ENCODE results near the gene KCNT1.
"Not testable (repeated sequence)": the region's sequence is repeated elsewhere in the genome, so short reads cannot be mapped to it uniquely, and the experiment has no call there.

KCNT1 gene

DNA sequence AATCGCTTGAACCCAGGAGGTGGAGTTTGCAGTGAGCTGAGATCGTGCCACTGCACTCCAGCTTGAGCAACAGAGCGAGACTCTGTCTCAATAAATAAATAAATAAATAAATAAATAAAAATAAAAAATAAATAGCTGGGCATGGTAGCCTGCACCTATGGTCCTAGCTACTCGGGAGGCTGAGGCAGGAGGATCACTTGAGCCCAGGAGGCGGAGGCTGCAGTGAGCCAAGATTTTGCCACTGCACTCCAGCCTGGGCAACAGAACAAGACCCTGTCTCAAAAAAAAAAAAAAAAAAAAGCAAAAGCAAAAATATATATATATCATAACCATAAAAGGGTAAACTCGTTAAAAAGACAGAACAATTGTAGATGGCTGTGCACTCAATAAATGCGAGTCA lies 29.2 kb upstream of the KCNT1 start:
- not testable (repeated sequence) for DNase-seq (ENCODE audit: low read depth in 3 of 3)

DNA sequence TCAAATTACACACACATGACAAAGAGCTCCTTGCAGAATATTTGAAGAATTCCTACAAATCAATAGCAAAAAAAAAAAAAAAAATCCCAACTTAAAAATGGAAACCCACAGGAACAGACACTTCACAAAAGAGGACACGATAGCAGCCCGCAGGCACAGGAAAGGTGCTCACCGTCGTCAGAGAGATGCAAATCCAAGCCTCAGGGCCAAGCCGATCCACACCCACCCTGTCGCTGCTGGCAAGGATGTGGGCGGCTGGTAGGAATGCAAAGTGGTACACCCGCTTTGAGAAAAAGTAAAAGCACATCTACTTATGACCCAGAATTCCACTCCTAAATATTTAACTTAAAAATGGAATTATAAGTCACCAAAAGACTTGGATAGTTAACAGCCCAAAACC lies 28.0 kb upstream of the KCNT1 start:
- no peak for DNase-seq (ENCODE audit: low read depth in 3 of 3)

DNA sequence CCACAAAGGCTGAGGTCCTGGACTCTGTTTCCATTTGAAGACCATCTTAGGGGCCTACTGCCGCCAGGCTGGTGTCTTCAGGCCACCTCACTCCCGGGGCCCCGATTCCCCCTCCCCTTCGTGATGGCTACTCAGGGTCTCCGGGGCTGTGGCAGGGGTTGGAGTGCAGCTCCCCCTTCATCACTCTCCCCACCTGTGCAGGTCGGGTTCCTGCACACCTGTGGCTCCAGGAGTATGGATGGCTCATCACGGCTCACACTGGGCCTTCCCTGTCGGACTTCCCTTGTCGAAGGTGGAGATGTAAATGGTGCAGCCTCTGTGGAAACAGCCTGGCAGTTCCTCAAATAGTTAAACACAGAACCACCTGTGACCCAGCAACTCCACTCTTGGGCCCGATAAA lies 27.0 kb upstream of the KCNT1 start:
- no peak for DNase-seq (ENCODE audit: low read depth in 3 of 3)

DNA sequence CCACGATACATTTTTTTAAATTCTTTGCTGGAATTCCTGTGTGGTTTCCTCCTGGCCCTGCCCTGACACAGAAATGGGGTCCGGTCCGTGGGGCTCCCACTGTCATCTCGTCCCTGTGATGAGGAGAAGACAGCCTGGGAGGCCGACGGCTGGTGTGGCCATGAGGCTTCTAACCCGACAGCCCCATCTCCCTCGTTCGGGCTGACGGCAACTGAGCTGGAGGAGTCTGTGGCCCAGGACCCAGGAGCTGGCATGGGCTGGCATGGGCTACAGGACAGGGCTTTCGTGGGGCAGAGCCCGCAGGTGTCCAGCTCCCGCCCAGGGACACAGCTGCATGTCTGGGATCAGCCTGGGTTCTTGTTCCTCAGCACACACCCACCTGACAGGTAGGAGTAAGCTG lies 25.1 kb upstream of the KCNT1 start:
- DNase-seq (ENCODE audit: low read depth in 3 of 3), result no peak

DNA sequence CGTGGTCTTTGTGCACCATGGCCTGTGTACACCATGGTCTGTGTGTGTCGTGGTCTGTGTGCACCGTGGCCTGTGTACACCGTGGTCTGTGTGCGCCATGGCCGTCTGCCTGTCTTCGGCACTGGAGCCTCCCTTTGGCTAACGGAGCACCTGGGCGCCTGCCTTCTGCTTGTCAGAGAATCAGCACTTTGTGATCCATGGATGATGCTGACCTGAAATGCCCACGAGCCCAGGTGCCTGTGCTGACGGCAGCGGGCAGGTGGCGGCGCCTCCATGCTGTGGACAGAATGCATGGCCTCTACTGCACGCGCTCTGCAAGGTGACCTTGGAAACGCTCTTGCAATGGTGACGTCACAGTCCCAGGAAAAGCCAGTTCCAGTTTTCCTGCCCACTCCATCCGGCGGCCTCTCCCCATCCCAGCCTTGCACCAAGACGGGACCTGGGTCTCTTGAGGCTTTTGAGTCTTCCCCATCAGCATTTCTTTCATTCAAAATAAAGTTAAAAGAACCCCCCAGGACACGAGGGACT lies 24.3 kb upstream of the KCNT1 start:
- DNase-seq (ENCODE audit: low read depth in 3 of 3), result no peak

DNA sequence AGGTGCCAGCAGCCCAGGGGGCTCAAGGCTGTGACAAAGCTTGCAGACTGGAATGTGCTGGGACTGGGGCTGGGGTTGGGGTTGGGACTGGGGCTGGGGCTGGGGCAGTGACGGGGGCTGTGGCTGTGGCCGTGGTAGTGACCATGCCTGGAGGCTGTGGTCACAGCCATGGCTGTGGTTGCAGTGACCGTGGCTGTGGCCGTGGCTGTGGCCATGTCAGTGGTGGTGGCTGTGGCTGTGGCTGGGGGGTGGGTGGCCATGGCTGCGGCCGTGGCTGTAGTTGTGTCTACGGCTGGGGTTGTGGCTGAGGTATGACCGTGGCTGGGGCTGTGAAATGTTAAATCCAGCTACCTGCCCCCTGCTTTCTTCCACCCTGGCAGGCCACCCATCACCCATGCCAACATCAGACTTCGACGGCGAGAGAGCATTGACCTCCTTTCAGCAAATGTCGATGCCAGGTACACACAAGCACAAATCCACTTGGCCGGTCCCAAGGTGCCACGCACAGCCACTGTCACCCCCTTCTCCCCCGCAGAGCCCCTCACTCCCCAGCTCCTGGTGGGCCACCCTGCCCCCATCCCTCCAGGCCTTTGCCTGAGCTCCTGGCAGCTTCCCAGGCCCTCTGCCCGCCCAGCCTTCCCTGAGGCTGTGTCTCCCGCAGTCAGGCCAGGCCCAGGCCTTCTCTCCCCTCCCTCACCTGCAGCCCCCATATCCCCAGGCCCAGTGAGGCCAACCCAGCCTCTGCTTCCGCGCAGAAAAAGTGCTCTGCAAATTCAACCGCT lies 23.6 kb upstream of the KCNT1 start:
- no peak for DNase-seq (ENCODE audit: low read depth in 3 of 3)

DNA sequence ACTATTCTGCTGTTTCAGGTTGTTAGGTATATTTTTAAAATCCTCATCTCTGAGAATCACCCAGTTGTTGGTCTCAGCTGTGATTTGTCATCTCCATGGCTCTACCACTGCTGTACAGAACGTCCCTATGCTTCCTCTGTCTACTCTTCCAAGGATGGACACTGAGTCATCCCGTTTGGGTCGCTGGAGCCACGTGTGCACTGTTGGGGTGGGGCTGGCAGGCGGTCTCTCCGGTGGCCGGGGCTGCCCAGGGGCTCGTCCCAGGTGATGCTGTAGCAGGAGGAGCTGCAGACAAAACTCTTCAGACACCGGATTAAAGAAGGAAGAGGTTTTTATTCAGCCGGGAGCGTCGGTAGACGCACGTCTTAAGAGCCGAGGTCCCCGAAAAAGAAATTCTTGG lies 21.9 kb upstream of the KCNT1 start:
- no peak for DNase-seq (ENCODE audit: low read depth in 3 of 3)

DNA sequence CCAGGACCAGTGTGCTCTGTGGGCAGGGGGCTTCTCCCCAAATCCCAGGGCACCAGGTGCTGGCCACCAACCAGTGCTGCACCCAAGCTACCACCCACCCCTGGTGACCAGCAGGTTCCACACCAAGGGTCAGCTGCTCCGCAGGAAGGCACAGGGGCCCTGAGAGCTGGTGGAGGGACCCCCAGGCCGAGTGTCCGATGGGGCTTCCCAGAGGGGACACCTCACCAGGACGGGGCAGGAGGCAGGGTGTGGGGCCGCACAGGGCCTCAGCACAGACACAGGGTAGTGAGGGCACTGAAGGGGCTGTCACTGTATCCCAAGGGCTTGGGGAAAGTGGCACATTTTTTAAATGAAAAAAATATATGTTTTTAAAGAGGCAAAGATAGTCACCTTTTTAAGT lies 20.8 kb upstream of the KCNT1 start:
- DNase-seq (ENCODE audit: low read depth in 3 of 3), result no peak

DNA sequence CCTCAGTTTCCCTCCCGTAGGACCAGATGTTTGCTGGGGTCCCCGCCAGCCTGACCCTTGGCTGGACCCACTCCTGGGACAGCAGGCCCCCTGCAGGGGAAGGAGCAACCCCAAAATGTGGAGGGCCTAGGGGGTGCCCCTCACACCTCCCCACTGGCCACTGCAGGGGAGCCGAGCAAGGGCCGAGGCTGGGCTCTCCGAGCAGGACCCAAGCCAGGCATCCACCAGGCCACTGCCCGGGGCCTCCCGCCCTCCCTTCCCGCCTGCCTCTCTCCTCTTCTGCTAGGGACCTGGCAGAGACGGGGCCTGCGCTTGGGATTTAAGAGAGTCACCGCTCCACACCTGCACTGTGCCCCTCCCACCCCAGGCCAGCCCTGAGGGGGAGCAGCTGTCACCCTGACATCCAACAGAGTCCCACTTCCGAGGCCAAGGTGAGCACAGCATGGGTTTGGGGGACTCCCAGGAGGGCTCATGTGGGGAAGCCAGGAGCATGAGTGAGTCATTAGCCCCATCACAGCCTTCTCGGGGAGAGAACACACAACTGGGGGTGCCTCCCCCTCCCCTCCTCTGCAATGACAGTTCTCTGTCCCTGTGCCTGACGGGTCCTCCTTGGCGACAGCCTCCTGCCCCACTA lies 18.5 kb upstream of the KCNT1 start:
- no peak for DNase-seq (ENCODE audit: low read depth in 3 of 3)

DNA sequence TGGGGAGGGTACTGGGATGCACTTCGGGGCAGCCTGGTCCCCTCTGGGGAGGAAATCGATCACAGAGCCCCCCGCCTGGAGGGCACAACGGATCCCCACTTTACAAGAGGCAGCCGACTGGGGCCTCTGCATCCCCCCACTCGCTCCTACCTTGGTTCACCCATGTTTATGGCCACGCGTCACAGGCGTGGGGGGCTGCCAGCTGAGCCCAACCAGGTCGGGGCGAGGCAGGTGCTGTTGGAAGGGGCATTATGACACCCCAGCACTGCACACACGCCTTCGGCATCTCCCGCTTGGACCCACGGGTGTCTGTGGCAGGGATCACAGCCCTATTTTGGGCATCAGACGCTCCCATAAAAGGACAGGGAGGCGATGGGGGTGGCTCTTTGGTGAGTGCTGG lies 17.3 kb upstream of the KCNT1 start:
- no peak for DNase-seq (ENCODE audit: low read depth in 3 of 3)

DNA sequence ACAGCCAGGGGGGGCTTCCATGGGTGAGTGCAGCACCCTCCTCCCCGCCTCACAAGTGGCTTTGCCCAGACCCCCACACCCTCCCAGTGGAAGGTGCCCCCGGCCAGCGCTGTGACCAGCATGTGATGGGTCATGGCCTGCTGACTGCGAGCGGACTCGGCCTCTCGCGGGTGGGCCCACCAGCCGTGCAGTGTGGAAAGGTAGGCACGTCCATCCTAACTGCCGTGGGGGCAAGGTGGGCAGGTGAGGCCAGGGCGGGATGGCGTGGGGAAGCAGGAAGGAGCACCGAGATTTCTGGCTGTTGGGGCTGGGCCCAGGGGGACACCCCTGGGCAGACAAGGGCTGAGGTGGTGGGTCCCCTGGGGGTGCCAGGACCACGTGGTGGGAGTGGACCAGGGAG lies 14.8 kb upstream of the KCNT1 start:
- DNase-seq (ENCODE audit: low read depth in 3 of 3), result no peak

DNA sequence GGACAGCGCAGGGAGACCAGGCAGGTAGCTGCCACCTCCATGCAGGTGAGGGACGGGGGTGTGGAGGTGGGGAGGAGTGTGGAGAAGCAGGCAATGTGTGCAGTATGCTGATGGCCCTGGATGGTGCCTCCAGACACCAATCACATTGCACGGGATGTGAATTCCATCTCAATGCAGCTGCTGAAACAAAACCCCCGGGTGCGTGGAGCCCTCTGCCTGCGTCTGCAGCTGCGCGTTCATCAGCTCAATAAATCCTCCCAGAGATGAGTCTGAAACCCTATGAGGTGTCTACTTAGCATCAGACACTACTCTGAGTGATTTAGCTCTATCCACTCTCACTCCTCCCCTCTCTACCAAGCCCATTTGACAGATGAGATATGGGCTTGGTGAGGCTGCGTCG lies 13.0 kb upstream of the KCNT1 start:
- DNase-seq (ENCODE audit: low read depth in 3 of 3), result no peak

DNA sequence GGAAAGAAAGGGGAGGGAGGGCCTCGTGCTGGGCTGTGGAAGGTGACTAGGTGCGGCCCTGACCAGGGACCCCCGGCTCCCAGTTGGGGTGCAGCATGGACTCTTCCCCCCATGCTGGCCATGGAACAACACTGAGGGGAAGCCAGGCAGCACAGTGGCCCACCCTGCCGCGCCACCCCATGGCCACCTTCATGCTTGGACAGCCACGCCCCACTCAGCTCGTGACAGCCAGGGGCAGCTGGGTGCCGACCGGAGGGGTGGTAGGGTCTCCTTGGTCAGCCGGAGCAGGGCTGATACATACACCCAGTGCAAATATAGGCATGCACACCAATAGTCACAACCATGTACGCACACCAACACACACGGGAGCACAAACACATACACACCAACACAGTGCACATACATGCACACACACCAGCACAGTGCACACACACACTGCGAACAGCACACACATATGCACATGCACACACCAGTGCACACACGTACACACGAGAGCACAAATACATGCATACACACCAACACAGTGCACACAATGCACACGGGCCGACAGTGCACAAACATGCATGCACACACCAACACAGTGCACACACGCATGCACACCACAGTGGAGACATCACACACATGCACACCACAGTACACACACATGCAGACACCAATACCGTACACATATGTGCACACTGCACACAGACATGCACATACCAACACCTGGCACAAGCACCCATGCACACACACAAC lies 11.0 kb upstream of the KCNT1 start:
- DNase-seq (ENCODE audit: low read depth in 3 of 3), result no peak

DNA sequence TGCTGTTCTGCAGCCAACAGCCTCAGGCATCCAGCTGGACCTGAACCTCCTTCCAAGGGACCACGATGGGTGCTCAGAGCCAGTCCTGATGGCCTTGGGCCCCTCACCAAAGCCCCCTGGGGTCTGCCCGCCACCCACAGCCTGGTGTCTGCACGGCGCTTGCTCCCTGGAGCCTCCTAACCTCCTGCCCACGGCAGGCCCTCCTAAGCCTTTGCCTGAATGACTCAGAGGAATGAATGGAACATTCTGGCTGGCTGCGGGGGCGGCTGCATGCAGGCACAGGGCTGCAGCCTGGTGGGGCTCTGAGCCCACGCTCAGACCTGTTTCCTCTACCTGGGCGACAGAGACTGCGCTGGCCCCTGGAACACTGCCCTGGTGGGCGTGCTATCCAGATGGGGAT lies 9.6 kb upstream of the KCNT1 start:
- no peak for DNase-seq (ENCODE audit: low read depth in 3 of 3)

DNA sequence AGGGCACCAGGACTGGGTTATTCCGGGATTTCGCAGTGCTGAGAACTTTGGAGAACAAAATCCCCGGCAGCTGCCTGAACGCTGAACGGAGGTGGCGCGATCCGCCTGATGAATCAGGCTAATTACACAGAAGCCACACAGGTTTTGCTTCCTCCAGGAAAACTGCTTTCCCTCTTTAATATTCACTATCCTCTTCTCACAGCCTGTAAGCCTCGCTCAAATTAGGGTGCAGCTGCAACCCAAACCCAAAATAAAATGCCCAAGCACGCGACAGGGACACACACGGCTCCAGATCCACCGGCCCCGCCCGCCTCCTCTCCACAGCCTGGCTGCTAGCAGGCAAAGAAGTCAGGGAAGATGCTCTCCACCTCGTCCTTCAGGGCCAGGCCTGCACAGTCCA lies 8.7 kb upstream of the KCNT1 start:
- no peak for DNase-seq (ENCODE audit: low read depth in 3 of 3)

DNA sequence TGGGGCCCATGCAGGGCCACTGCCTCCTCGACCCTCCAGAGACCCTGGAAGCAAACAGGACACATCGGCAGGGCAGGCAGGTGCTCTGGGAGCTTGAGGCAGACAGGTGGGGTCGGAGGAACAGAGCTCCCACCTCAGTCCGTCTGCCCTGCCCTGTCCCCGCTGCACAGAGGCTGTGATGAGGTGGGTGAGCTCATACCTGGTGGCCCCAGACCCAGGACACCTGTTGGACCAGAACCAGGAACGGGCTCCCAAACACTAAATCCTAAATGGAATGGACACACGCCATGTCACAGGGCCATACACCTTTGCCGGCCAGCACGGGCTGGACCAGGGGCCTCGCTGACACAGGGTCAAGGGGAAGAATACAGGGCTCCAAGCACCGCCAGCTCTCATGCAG lies 8.2 kb upstream of the KCNT1 start:
- DNase-seq (ENCODE audit: low read depth in 3 of 3), result no peak

DNA sequence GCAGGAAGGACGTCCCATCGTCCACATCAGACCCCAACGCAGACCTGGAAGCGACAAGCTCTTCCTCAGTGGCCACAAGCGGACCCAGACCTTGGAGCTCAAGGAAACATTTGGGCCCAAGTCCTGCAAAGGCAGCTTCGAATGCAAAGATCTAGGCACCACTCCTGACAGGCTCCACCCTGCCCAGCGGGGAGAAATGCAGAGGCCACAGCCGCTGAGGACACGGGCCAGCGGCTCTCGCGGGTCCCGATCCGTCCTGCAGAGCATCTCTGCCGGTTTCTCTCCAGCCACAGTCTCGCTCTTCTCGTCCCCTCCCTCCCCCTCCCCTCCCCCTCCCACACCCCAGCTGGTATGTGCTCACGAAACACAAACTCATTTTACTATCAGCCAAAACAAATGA lies 7.6 kb upstream of the KCNT1 start:
- DNase-seq (ENCODE audit: low read depth in 3 of 3), result no peak

DNA sequence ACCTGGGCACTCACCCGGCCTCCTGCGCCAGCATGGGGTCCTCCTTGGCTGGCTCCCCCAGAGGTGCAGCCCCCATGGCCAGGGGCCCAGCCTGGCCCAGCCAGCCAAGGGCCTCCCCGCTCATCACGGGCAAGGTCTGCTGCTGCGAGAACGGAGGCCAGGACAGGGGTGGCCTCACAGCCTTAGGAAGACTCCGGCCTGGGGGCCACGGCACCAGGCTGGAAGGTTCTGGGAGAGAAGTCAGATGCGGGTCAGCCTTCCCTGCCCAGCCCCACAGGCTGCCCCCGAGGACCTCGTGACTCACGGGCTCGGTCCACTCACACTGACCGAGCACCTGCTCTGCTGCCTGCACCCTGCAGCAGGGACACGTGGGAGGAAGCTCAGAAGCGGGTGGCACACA lies 6.9 kb upstream of the KCNT1 start:
- DNase-seq (ENCODE audit: low read depth in 3 of 3), result no peak

DNA sequence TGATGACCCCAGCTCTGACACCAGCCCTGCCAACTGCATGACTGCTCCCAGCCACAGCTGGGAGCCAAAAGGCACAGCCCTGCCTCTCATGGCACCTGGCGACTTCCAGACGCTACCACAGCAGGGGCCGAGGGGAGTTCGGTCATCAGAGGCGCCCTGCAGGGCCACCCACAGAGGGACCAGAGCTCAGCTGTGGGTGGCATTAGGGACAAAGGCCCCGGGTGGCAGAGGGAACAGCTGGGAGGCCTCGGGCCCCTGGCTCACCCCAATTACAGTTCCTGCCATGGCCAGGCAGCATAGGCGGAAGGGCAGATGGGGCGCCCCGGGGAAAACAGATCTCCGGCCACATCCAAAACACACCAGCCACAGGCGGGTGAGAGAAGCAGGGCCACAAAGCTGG lies 6.3 kb upstream of the KCNT1 start:
- DNase-seq (ENCODE audit: low read depth in 3 of 3), result no peak

DNA sequence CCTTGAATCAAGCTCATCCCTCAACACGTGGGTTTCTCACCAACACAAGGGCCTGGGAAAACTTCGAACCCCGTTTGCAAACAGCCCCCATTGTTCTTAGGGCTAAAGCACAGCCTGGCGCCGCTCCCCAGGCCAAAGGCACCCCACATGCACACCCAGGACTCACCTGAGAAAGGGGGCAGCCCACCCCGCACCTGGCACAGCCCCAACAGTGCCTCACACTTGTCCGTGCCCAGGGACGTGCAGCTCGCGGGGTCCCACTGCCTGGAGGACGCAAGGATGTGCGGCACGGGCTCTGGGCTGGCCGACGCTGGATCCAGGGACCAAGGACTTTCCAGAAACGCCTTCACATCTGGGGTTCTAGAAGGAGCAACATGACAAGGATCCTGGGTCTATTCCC lies 5.5 kb upstream of the KCNT1 start:
- no peak for DNase-seq (ENCODE audit: low read depth in 3 of 3)

DNA sequence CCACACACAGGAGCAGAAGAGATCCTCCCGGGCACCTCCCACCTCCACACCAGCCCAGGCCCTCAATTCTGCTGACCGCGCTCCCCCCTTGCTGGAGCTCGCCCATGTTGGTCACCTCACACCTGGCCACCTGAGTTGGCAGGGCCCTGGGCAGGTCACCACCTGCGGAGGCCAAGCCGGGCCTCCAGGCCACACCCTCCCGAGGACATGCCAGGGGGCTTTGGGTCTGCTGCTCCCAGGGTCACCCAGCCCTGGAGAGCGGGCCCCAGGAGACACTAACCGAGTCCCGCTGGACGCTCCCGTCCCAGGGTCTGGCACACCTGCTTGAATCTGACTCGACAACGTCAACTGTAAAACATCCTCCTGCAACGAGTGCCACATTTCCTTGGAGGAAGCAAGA lies 4.8 kb upstream of the KCNT1 start:
- no peak for DNase-seq (ENCODE audit: low read depth in 3 of 3)

DNA sequence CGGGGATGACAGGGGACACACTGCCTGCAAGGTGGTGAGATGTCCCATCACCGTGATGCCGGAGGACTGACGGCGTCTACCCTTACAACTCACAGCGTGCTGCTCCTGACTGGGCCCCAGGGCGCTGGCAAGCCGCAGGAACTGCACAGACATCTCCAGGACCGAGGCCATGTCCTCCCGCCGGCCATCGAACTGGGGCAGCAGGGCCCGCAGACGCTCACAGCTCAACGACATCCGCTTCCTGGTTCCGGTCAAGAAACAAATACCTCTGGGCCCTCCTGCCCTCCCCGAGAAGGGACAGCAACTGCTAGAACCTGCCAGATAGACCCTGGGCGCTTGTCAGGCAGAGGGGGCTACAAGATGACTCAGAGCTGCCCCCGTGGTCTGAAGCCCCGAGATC lies 3.7 kb upstream of the KCNT1 start:
- DNase-seq (ENCODE audit: low read depth in 3 of 3), result no peak

DNA sequence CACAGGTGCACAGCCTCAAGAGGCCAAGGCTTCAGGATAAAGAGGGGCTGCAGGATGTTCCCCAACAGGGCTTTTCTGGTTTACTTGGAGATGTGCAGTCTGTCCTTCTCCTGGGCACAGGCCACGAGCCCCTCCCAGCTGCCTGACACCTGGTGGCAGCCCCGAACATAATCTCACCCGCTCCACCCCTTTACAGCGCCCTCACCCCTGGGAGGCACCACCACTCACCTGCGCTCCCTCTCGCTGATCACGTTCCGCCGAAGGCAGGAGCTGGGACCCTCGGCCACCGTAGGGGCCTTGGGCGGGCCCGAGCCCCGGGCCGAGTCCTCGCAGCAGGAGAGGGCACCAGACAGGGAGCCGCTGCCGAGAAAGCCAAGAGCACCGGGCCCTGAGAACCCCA lies 3.2 kb upstream of the KCNT1 start:
- DNase-seq (ENCODE audit: low read depth in 3 of 3), result no peak

All from stimulated activated CD4-positive, alpha-beta T cell treated with anti-CD3 and anti-CD28 coated beads, TNF-alpha, amount 100 ng/mL, for 24 hours (primary cell).